Measurements from ENCODE around the gene ONECUT1. TPM values are rescaled to one million over a fixed set of nuclear protein-coding genes. Genes with fewer than 3 reads are reported as not detected.

Gene ONECUT1
- total and polyA plus RNA-seq, 8 donors: not detected

GRCh38 chr15:52784799-52785671 lies 5.1 kb downstream of the ONECUT1 start:
- no peak overlapping the region for H3K4me3 ChIP-seq
- ATAC-seq (no peak), DNase-seq (peak in 1 of 4 donors; percentile 66)
- intact Hi-C loops (cut with DNase I): no loop called here
- H3K9me3 ChIP-seq: no peaks in the 10 kb centered on the region
- TF ChIP-seq CTCF (IDR thresholded peaks at IDR 0.05): no peak
- H3K27me3 ChIP-seq: peaks cover 92 to 99% of the 10 kb centered on the region in 2 donors
- no peak overlapping the region for H3K27ac ChIP-seq
- H3K4me1 ChIP-seq: peaks cover 3 to 38% of the 10 kb centered on the region in 2 donors
- H3K36me3 ChIP-seq: no peaks in the 10 kb centered on the region

- H3K9me3 ChIP-seq: no peaks in the 10 kb centered on the region
- DNase-seq (peak in 2 of 4 donors; percentile 23 to 73), ATAC-seq (peak; percentile 46)
- H3K4me3 ChIP-seq: no peak overlapping the region
- TF ChIP-seq CTCF (IDR thresholded peaks at IDR 0.05): peak; percentile 13 to 18
- peaks cover 86 to 99% of the 10 kb centered on the region in 2 donors for H3K27me3 ChIP-seq
- no peaks in the 10 kb centered on the region for H3K36me3 ChIP-seq
- intact Hi-C loops (cut with DNase I): no loop called here
- H3K4me1 ChIP-seq: peaks cover 0 to 32% of the 10 kb centered on the region in 2 donors
- H3K27ac ChIP-seq: no peak overlapping the region
Observed at GRCh38 chr15:52783929-52784798, 6.0 kb downstream of the ONECUT1 start.

- Histone ChIP-seq H3K4me1 (peaks cover 0 to 25% of the 10 kb centered on the region in 2 donors), H3K36me3 (no peaks in the 10 kb centered on the region), H3K9me3 (no peaks in the 10 kb centered on the region), H3K27ac (no peak overlapping the region), H3K4me3 (no peak overlapping the region), H3K27me3 (peaks cover 77 to 99% of the 10 kb centered on the region in 2 donors)
- TF ChIP-seq CTCF (IDR thresholded peaks at IDR 0.05): no peak
- peak in 1 of 4 donors; percentile 43 for DNase-seq
- ATAC-seq: peak; percentile 64
- intact Hi-C loops (cut with DNase I): no loop called here
Observed at GRCh38 chr15:52783191-52783829, 6.8 kb downstream of the ONECUT1 start.

GRCh38 chr15:52782514-52782913 lies 7.6 kb downstream of the ONECUT1 start:
- no peak for ATAC-seq
- TF ChIP-seq CTCF (IDR thresholded peaks at IDR 0.05): no peak
- H3K4me3 ChIP-seq: no peak overlapping the region
- intact Hi-C loops (cut with DNase I): no loop called here
- no peaks in the 10 kb centered on the region for H3K9me3 ChIP-seq
- no peak for DNase-seq
- H3K27me3 ChIP-seq: peaks cover 70 to 99% of the 10 kb centered on the region in 2 donors
- peaks cover 0 to 25% of the 10 kb centered on the region in 2 donors for H3K4me1 ChIP-seq
- no peak overlapping the region for H3K27ac ChIP-seq
- H3K36me3 ChIP-seq: no peaks in the 10 kb centered on the region

Measured in left lung (tissue), 10 donors.